Esophagus (tissue), 2 donors: Measurements from ENCODE around the gene GHSR. TPM values are rescaled to one million over a fixed set of nuclear protein-coding genes. Genes with fewer than 3 reads are reported as not detected.
"Not testable (repeated sequence)": the region's sequence is repeated elsewhere in the genome, so short reads cannot be mapped to it uniquely, and the experiment has no call there.

ENCODE experiments used
- H3K27ac ChIP-seq, 2 donors: one replicate each; pipeline ENCODE4 v1.5.1; 2013; ENCODE audit warnings: low read depth in 2 of 2, mild to moderate bottlenecking in 2 of 2, inconsistent platforms in 1 of 2, low read length in 1 of 2, moderate library complexity in 1 of 2
- H3K27me3 ChIP-seq, 2 donors: one replicate each; pipeline ENCODE4 v1.6.1; 2013; ENCODE audit warnings: low read length in 2 of 2, control low read depth in 1 of 2, mild to moderate bottlenecking in 1 of 2; ENCODE audit not compliant: insufficient read depth in 2 of 2, control insufficient read depth in 1 of 2
- H3K36me3 ChIP-seq, 2 donors: one replicate each; pipeline ENCODE4 v1.6.1; 2013; ENCODE audit warnings: low read length in 1 of 2; ENCODE audit not compliant: control insufficient read depth in 2 of 2, insufficient read depth in 2 of 2
- H3K4me1 ChIP-seq, 2 donors: one replicate each; pipeline ENCODE4 v1.6.1; 2013; ENCODE audit warnings: low read length in 1 of 2; ENCODE audit not compliant: control insufficient read depth in 2 of 2, insufficient read depth in 2 of 2
- H3K4me3 ChIP-seq, 2 donors: one replicate each; pipeline ENCODE4 v1.5.1; 2013; ENCODE audit warnings: low read length in 2 of 2, mild to moderate bottlenecking in 2 of 2, low read depth in 1 of 2, moderate library complexity in 1 of 2
- H3K9me3 ChIP-seq, 2 donors: one replicate each; pipeline ENCODE4 v1.6.1; 2013; ENCODE audit warnings: mild to moderate bottlenecking in 2 of 2, low read depth in 1 of 2, low read length in 1 of 2, moderate library complexity in 1 of 2; ENCODE audit not compliant: control insufficient read depth in 2 of 2, insufficient read depth in 1 of 2
- WGBS, 2 donors: extraction: QIAGEN DNeasy Blood & Tissue Kit; methylation state at CpG; one replicate each; pipeline ENCODE4 v1.1.7; 2013; 5-methylcytosine and 5-hydroxymethylcytosine counted together
- polyA plus RNA-seq, 2 donors: library from polyadenylated mRNA; stranded (reverse); fragments of 200-250 nt; gene quantifications; one replicate each; pipeline ENCODE4 v1.2.3, GENCODE V29; 2013
- donor health status: healthy with polysubstance abuse.
- donor health status: Bipolar disorder and iron deficiency.

Gene GHSR, protein sequence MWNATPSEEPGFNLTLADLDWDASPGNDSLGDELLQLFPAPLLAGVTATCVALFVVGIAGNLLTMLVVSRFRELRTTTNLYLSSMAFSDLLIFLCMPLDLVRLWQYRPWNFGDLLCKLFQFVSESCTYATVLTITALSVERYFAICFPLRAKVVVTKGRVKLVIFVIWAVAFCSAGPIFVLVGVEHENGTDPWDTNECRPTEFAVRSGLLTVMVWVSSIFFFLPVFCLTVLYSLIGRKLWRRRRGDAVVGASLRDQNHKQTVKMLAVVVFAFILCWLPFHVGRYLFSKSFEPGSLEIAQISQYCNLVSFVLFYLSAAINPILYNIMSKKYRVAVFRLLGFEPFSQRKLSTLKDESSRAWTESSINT
- polyA plus RNA-seq: not detected

DNA sequence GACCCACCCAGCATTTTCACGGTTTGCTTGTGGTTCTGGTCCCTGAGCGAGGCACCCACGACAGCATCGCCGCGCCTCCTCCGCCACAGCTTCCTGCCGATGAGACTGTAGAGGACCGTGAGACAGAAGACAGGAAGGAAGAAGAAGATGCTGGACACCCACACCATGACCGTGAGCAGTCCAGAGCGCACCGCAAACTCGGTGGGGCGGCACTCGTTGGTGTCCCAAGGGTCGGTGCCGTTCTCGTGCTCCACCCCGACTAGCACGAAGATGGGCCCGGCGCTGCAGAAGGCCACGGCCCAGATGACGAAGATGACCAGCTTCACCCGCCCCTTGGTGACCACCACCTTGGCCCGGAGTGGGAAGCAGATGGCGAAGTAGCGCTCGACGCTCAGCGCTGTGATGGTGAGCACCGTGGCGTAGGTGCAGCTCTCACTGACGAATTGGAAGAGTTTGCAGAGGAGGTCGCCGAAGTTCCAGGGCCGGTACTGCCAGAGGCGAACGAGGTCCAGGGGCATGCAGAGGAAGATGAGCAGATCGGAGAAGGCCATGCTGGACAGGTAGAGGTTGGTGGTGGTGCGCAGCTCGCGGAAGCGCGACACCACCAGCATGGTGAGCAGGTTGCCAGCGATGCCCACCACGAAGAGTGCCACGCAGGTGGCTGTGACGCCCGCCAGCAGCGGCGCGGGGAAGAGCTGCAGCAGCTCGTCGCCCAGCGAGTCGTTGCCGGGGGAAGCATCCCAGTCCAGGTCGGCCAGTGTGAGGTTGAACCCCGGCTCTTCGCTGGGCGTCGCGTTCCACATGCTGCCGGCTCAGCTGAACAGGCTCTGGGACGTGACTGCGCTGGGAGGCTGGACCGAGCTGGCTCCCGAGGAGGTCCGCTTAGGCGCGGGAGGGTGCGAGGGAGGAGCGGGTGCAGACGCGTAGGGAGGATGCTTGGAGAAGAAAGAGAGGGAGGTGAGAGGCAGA lies at the start of gene GHSR:
Gene GHSR (minus strand): TSS at position 846 of the 969 bp plus-strand sequence. CDS start 43 bp downstream, at position 803.
- Histone ChIP-seq H3K36me3 (no peaks in the 10 kb centered on the region), H3K4me1 (peaks cover 2 to 14% of the 10 kb centered on the region in 2 donors), H3K27me3 (peaks cover 4 to 14% of the 10 kb centered on the region in 2 donors), H3K27ac (no peak within 1 kb of the TSS), H3K9me3 (peaks cover 0 to 13% of the 10 kb centered on the region in 2 donors), H3K4me3 (no peak within 1 kb of the TSS)
- WGBS, 2 donors: 11 to 12% methylated on average over 73 to 76 of the region's 76 CpGs

DNA sequence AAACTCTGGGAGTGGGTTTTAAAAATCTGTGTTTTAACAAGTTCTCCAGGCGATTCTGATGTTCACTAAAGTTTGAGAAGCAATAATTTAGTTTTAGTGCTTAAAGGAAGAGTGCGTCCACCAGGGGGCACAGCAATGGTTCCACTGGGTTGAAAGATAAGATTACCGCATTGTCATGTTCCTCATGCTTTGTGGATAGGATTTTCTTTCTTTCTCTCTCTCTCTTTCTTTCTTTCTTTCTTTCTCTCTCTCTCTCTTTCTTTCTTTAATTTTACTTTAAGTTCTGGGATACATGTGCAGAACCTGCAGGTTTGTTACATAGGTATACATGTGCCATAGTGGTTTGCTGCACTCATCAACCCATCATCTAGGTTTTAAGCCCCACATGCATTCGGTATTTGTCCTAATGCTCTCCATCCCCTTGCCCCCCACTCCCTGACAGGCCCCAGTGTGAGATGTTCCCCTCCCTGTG lies 42.0 kb upstream of the GHSR start:
- H3K36me3 ChIP-seq, H3K4me3 ChIP-seq, H3K4me1 ChIP-seq, H3K27me3 ChIP-seq, H3K9me3 ChIP-seq, H3K27ac ChIP-seq: not testable (repeated sequence)
- 21 to 25% methylated on average over 4 of the region's 4 CpGs for WGBS, 2 donors

DNA sequence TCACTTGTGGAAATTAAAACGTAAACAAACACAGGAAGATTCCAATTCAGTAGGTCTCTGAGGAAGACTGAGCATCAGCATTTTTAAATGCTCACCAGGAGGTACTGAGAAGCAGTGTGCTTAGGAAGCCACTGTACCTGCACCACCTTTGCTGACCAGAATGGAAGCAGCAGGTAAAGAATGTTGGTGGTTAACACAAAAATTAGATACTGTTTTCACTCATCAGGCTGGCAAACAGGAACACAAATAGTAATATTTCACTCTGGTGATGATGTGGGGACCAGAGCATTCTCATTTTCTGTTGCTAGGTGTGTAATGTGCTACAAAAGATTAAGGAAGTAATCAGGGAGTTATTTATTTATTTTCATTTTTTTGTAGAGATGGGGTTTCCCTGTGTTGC lies 29.9 kb upstream of the GHSR start:
- Histone ChIP-seq H3K36me3 (no peaks in the 10 kb centered on the region), H3K27ac (no peak overlapping the region), H3K9me3 (no peaks in the 10 kb centered on the region), H3K27me3 (no peaks in the 10 kb centered on the region), H3K4me3 (no peak overlapping the region), H3K4me1 (no peaks in the 10 kb centered on the region)
- 41 to 70% methylated on average over 1 of the region's 1 CpG for WGBS, 2 donors

DNA sequence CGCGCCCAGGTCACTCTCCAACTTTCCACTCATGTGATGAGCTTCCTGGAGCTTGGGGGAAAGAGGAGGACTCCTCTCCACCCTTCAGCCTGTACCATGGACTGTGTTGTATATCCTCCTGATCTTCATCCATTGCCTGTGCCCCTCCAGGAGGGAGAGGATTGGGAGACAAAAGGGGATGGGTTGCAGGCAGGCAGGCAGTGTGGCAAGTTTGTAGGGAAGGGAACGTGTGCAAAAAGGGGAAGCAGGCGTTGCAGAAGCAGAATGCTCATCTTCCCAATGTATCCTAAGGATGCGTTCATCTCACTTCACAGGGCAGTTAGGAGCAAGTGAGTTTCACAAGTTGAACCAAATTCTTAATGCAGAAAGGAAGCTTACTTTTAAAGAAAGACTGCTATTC lies 28.1 kb upstream of the GHSR start:
- H3K27ac ChIP-seq: no peak overlapping the region
- H3K4me1 ChIP-seq: no peaks in the 10 kb centered on the region
- H3K27me3 ChIP-seq: no peaks in the 10 kb centered on the region
- H3K9me3 ChIP-seq: no peaks in the 10 kb centered on the region
- 77 to 86% methylated on average over 5 of the region's 5 CpGs for WGBS, 2 donors
- H3K4me3 ChIP-seq: no peak overlapping the region
- no peaks in the 10 kb centered on the region for H3K36me3 ChIP-seq

DNA sequence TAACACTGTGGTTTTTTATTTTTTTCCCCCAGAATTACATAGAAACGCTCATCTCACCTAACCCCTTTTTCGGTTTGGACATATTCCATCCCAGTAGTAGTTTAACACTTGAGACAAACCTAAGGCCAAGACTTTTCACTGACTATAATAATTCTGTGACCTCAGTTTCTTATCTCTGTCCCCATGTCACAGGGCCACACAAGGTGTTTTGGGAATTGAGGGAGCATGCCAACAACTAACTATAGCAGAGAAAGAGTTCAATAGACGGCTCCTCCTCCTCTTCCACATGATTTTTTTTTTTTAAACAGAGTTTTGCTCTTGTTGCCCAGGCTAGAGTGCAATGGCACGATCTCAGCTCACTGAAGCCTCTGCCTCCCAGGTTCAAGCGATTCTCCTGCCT lies 27.4 kb upstream of the GHSR start:
- Histone ChIP-seq H3K4me3 (no peak overlapping the region), H3K9me3 (no peaks in the 10 kb centered on the region), H3K4me1 (no peaks in the 10 kb centered on the region), H3K27me3 (no peaks in the 10 kb centered on the region), H3K36me3 (no peaks in the 10 kb centered on the region), H3K27ac (no peak overlapping the region)
- 86% methylated on average over 5 of the region's 5 CpGs for WGBS, 2 donors

DNA sequence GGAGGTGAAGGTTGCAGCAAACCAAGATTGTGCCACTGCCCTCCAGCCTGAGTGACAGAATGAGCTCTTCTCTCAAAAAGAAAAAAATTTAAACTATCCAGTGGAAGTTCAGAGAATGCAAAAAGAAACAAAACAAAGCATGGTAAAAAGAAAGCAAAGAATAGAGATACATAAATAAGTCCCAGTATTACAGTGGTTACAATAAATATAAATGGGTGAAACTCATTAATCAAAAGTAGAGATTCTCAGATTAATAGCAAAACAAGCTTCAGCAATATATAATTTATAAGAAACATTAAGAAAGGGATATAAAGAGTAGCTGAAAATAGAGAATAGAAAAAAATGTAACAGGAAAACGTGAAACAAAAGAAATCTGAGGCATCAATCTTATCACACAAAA lies 23.6 kb upstream of the GHSR start:
- WGBS, 2 donors: 59 to 69% methylated on average over 1 of the region's 1 CpG
- Histone ChIP-seq H3K4me3 (no peak overlapping the region), H3K4me1 (no peaks in the 10 kb centered on the region), H3K27ac (no peak overlapping the region), H3K27me3 (no peaks in the 10 kb centered on the region), H3K36me3 (no peaks in the 10 kb centered on the region), H3K9me3 (no peaks in the 10 kb centered on the region)

DNA sequence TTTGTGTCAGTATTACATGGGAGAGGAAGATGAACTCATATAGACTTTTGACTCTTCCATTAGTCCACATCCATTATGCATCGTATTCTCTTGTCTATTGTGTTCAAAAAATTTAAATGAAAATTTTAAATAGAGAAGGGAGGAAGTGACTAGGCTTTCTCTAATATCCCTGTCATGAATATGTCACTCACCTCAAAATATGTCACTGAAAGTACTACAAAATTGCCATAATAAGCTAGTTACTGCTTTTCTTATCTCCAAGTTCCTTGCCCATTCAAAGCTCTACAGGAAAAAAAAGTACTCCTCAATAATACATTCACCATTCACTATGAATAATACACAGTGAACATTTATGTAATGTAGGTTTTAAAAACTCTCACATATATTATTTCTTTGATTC lies 22.3 kb upstream of the GHSR start:
- Histone ChIP-seq H3K9me3 (no peaks in the 10 kb centered on the region), H3K4me1 (no peaks in the 10 kb centered on the region), H3K4me3 (no peak overlapping the region), H3K27me3 (no peaks in the 10 kb centered on the region), H3K36me3 (no peaks in the 10 kb centered on the region), H3K27ac (no peak overlapping the region)
- 78 to 85% methylated on average over 1 of the region's 1 CpG for WGBS, 2 donors

DNA sequence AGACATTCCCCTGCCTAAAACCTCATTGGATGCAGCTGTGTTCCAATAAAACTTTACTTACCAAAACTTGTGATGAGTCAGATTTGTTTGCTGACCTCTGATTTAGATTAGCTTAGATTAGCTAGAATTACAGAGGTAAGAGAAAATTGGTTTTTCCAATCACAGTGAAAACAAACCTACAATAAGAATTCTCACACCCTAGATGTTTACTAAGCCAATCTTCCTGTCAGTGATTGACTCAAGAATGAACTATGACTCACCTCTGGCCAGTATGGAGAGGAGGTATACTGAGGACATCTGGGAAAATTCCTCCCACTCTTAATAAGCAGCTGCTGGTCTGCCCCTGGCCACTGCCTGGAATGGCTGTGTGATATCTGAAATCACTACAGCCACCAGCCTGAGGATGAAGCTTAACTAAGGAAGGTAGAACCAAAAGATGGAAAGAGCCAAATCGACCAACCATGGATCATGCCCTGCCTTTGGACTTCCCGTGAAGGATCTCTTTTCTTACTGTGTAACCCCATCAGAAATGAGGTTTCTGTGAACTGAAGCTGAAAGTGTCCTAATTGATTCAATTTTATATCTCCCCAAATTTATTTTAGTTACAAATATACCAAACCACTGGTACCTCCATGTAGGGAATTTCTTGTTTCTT lies 19.0 kb upstream of the GHSR start:
- H3K36me3 ChIP-seq: no peaks in the 10 kb centered on the region
- peak overlapping the region; percentile 41 to 49 for H3K27ac ChIP-seq
- H3K27me3 ChIP-seq: no peaks in the 10 kb centered on the region
- no peaks in the 10 kb centered on the region for H3K9me3 ChIP-seq
- WGBS, 2 donors: 79 to 86% methylated on average over 2 of the region's 2 CpGs
- H3K4me1 ChIP-seq: no peaks in the 10 kb centered on the region
- no peak overlapping the region for H3K4me3 ChIP-seq

DNA sequence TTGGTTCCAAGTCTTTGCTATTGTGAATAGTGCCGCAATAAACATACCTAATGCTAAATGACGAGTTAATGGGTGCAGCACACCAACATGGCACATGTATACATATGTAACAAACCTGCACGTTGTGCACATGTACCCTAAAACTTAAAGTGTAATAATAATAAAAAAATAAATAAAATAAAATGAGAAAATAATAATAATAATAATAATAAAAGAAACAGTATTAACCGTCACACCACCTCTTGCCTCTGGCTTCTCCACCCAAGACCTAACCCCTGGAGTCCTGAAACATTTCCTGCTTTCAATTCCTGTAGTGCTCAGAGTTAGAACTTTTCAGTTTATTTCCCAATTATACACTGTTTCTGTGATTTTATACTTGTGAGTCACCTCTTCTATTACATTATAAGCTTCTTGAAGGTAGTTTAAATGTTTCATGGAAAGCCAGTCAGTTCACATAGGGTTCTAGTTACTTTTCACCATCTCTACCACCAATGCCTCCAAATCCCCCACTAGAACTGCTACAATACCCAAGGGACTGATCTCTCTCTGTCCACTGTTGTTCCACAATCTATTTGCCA lies 18.4 kb upstream of the GHSR start:
- Histone ChIP-seq H3K9me3 (no peaks in the 10 kb centered on the region), H3K4me3 (no peak overlapping the region), H3K4me1 (no peaks in the 10 kb centered on the region), H3K27me3 (no peaks in the 10 kb centered on the region), H3K27ac (peak overlapping the region; percentile 31 to 41), H3K36me3 (no peaks in the 10 kb centered on the region)
- WGBS, 2 donors: 78 to 85% methylated on average over 4 of the region's 4 CpGs
